Endothelial cell of umbilical vein (primary cell): ENCODE results near the gene MYOD1.

ENCODE experiments used
- EZH2 ChIP-seq: IDR thresholded peaks from 2 replicates; pipeline ENCODE4 v1.6.1; 2012; ENCODE audit warnings: borderline replicate concordance, low read depth, mild to moderate bottlenecking, moderate library complexity, low read length, inconsistent platforms; ENCODE audit not compliant: severe bottlenecking
- FOS ChIP-seq: IDR thresholded peaks from 2 replicates; pipeline ENCODE4 v1.6.1; 2011; ENCODE audit warnings: mild to moderate bottlenecking, low read length, moderate library complexity, borderline replicate concordance; ENCODE audit not compliant: insufficient read depth
- GATA2 ChIP-seq: IDR thresholded peaks from 2 replicates; pipeline ENCODE4 v1.7.0; 2011; ENCODE audit warnings: low read depth, mild to moderate bottlenecking, moderate library complexity, mixed read lengths, low read length; ENCODE audit not compliant: insufficient read length, insufficient read depth
- MAX ChIP-seq: IDR thresholded peaks from 2 replicates; pipeline ENCODE4 v1.6.1; 2011; ENCODE audit not compliant: insufficient read depth, insufficient read length
- MYC ChIP-seq: IDR thresholded peaks from one replicate; pipeline ENCODE4 v1.6.1; 2011; ENCODE audit warnings: mild to moderate bottlenecking, low read depth, low read length
- POLR2A ChIP-seq: IDR thresholded peaks from 2 replicates; pipeline ENCODE4 v1.6.1; 2012; ENCODE audit warnings: low read depth, mild to moderate bottlenecking, control low read depth, low read length
- POLR2AphosphoS5 ChIP-seq: IDR thresholded peaks from 2 replicates; pipeline ENCODE4 v1.6.1; 2012; ENCODE audit warnings: low read depth, mild to moderate bottlenecking, control low read depth, low read length, moderate library complexity; ENCODE audit not compliant: insufficient read depth
- TF ChIP-seq, protein P1 (sequence below), 2 donors: IDR thresholded peaks; 1 replicate in 1 of 2; 2 replicates in 1 of 2; pipeline ENCODE4 v1.5.1; 2011; ENCODE audit warnings: low read length in 2 of 2, mild to moderate bottlenecking in 2 of 2, moderate library complexity in 2 of 2, control low read depth in 1 of 2, inconsistent platforms in 1 of 2, low read depth in 1 of 2; ENCODE audit not compliant: insufficient read depth in 1 of 2; ENCODE audit errors: extremely low read depth in 1 of 2

DNA sequence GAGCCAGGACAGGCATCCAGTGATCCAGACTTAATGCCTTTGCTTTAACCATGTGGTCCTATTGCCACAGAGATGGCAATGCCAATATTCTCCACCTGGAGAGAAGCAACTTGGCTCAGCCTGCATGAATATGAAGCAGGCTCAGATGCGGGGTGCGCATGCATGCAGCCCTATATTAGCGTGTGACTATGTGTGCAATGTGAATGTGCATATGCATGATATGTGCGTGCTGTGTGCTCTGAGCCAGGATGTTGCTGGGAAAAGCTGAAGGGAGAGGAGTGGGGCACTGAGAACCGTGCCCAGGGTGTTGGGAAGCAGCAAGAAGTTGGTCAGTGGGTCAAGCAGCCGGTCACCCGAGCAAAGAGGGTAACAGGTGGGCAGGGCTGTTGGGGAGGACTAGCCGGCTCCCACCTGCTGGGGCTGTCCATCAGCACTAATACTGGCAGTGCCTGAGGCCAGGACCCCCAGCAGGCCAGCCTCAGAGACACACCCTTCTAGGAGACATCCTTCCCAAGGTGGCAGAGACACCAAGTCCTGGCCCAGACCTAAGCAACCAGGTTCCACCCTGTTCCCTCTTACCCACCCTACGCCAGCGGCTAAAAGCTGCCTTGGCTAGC is 24.8 kb upstream of the MYOD1 start:
- TF ChIP-seq MAX: no peak
- TF ChIP-seq, protein P1, sequence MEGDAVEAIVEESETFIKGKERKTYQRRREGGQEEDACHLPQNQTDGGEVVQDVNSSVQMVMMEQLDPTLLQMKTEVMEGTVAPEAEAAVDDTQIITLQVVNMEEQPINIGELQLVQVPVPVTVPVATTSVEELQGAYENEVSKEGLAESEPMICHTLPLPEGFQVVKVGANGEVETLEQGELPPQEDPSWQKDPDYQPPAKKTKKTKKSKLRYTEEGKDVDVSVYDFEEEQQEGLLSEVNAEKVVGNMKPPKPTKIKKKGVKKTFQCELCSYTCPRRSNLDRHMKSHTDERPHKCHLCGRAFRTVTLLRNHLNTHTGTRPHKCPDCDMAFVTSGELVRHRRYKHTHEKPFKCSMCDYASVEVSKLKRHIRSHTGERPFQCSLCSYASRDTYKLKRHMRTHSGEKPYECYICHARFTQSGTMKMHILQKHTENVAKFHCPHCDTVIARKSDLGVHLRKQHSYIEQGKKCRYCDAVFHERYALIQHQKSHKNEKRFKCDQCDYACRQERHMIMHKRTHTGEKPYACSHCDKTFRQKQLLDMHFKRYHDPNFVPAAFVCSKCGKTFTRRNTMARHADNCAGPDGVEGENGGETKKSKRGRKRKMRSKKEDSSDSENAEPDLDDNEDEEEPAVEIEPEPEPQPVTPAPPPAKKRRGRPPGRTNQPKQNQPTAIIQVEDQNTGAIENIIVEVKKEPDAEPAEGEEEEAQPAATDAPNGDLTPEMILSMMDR (IDR thresholded peaks at IDR 0.05; ENCODE audit: extremely low read depth in 1 of 2, insufficient read depth in 1 of 2, low read depth in 1 of 2, low read length in 2 of 2): no peak
- no peak for TF ChIP-seq POLR2AphosphoS5
- no peak for TF ChIP-seq MYC
- TF ChIP-seq FOS: no peak
- TF ChIP-seq GATA2: no peak
- TF ChIP-seq POLR2A: no peak
- TF ChIP-seq EZH2: no peak
